HG03521 (cell line): ENCODE data around the gene ZNF580.

Experiments
- ATAC-seq: cut with Tn5 transposase; IDR thresholded peaks from one replicate; pipeline ENCODE4 v1.9.1; 2021; ENCODE audit warnings: mild to moderate bottlenecking, moderate library complexity; ENCODE audit not compliant: unreplicated experiment

Gene ZNF580

GRCh38 chr19:55640577-55641425, at the start of gene ZNF580:
Gene ZNF580 (plus strand): TSS chr19:55641002. CDS start chr19:55642509, 1,507 bp downstream.
- peak; percentile 26 for ATAC-seq

- no peak for ATAC-seq
Measured at GRCh38 chr19:55591555-55591954, 49.2 kb upstream of the ZNF580 start.

- ATAC-seq, result no peak
Measured at GRCh38 chr19:55592391-55593090, 48.3 kb upstream of the ZNF580 start.

GRCh38 chr19:55593096-55593772, 47.6 kb upstream of the ZNF580 start:
- no peak for ATAC-seq

GRCh38 chr19:55594996-55595545, 45.7 kb upstream of the ZNF580 start:
- no peak for ATAC-seq

GRCh38 chr19:55596304-55596703, 44.5 kb upstream of the ZNF580 start:
- no peak for ATAC-seq

GRCh38 chr19:55597501-55597921, 43.3 kb upstream of the ZNF580 start:
- no peak for ATAC-seq

GRCh38 chr19:55598034-55598433, 42.8 kb upstream of the ZNF580 start:
- ATAC-seq, result no peak

- peak; percentile 44 for ATAC-seq
Measured at GRCh38 chr19:55598719-55599467, 41.9 kb upstream of the ZNF580 start.

- peak; percentile 48 for ATAC-seq
Measured at GRCh38 chr19:55599468-55599841, 41.3 kb upstream of the ZNF580 start, which contains the start of gene FIZ1. Gene FIZ1 (minus strand): TSS chr19:55599517. CDS start chr19:55597865, 1,652 bp downstream.

GRCh38 chr19:55599842-55600661, 40.8 kb upstream of the ZNF580 start, which contains the start of gene ZNF524:
Gene ZNF524 (plus strand): TSS chr19:55600288. CDS start chr19:55602113, 1,825 bp downstream.
- peak; percentile 36 for ATAC-seq

- no peak for ATAC-seq
Measured at GRCh38 chr19:55600662-55601028, 40.2 kb upstream of the ZNF580 start.

GRCh38 chr19:55601084-55601483, 39.7 kb upstream of the ZNF580 start:
- no peak for ATAC-seq

- no peak for ATAC-seq
Measured at GRCh38 chr19:55602104-55603001, 38.4 kb upstream of the ZNF580 start.

- no peak for ATAC-seq
Measured at GRCh38 chr19:55603115-55603514, 37.7 kb upstream of the ZNF580 start.

GRCh38 chr19:55603581-55604292, 37.1 kb upstream of the ZNF580 start:
- ATAC-seq, result no peak

GRCh38 chr19:55605207-55605636, 35.6 kb upstream of the ZNF580 start:
- ATAC-seq, result peak; percentile 77
